GM12878 (cell line): ENCODE data around the gene P2RX7. TPM values are rescaled to one million over a fixed set of nuclear protein-coding genes. Genes with fewer than 3 reads are reported as not detected.

ENCODE experiments used
- ASH2L ChIP-seq: fragments of 300-600, 200-600 bp; sonication (generic); IDR thresholded peaks from 2 replicates; pipeline ENCODE4 v1.6.1; 2017; ENCODE audit warnings: low read depth, mild to moderate bottlenecking, borderline replicate concordance
- BMI1 ChIP-seq: fragments of 450-650 bp; IDR thresholded peaks from 2 replicates; pipeline ENCODE4 v1.6.1; 2016; ENCODE audit warnings: mild to moderate bottlenecking, moderate library complexity, borderline replicate concordance
- CUX1 ChIP-seq: IDR thresholded peaks from 2 replicates; pipeline ENCODE4 v1.6.1; 2012; ENCODE audit warnings: improper control_type of control experiment, low read depth, low read length; ENCODE audit not compliant: insufficient replicate concordance
- E4F1 ChIP-seq: fragments of 450-650 bp; IDR thresholded peaks from 2 replicates; pipeline ENCODE4 v1.6.1; 2018; ENCODE audit warnings: borderline replicate concordance, mild to moderate bottlenecking; ENCODE audit not compliant: partially characterized antibody
- ESRRA ChIP-seq: IDR thresholded peaks from 2 replicates; pipeline ENCODE4 v1.6.1; 2012; ENCODE audit warnings: mild to moderate bottlenecking, low read length, improper control_type of control experiment
- GATAD2B ChIP-seq: fragments of 450-650 bp; conservative IDR thresholded peaks from 2 replicates; pipeline ENCODE4 v1.6.1; 2017; ENCODE audit warnings: low read depth, mild to moderate bottlenecking, moderate library complexity
- JUND ChIP-seq: IDR thresholded peaks from 2 replicates; pipeline ENCODE4 v1.6.1; 2012; ENCODE audit warnings: low read depth, mild to moderate bottlenecking, low read length, improper control_type of control experiment, moderate library complexity
- NBN ChIP-seq: fragments of 450-650 bp; IDR thresholded peaks from 2 replicates; pipeline ENCODE4 v1.6.1; 2016
- NFXL1 ChIP-seq: fragments of 450-650 bp; IDR thresholded peaks from 2 replicates; pipeline ENCODE4 v1.6.1; 2017; ENCODE audit warnings: antibody characterized with exemption, mild to moderate bottlenecking, borderline replicate concordance
- NR2C1 ChIP-seq: fragments of 450-650 bp; IDR thresholded peaks from 2 replicates; pipeline ENCODE4 v1.6.1; 2017; ENCODE audit warnings: antibody characterized with exemption, mild to moderate bottlenecking, moderate library complexity
- PAX8 ChIP-seq: fragments of 450-650 bp; IDR thresholded peaks from 2 replicates; pipeline ENCODE4 v1.6.1; 2017; ENCODE audit warnings: mild to moderate bottlenecking, moderate library complexity
- PKNOX1 ChIP-seq: fragments of 450-650 bp; IDR thresholded peaks from 2 replicates; pipeline ENCODE4 v1.6.1; 2016; ENCODE audit warnings: mild to moderate bottlenecking
- POLR2A ChIP-seq: IDR thresholded peaks from 2 replicates; pipeline ENCODE4 v1.6.1; 2011; ENCODE audit warnings: low read depth, mild to moderate bottlenecking, low read length
- SMARCA5 ChIP-seq: fragments of 450-650 bp; IDR thresholded peaks from 2 replicates; pipeline ENCODE4 v1.6.1; 2017; ENCODE audit warnings: mild to moderate bottlenecking
- SREBF1 ChIP-seq: IDR thresholded peaks from 2 replicates; pipeline ENCODE4 v1.6.1; 2012; ENCODE audit warnings: mild to moderate bottlenecking, low read length
- USF1 ChIP-seq: IDR thresholded peaks from 2 replicates; pipeline ENCODE4 v1.6.1; 2011; ENCODE audit warnings: borderline replicate concordance, low read depth, mild to moderate bottlenecking, moderate library complexity, mixed read lengths, low read length; ENCODE audit not compliant: insufficient read depth; ENCODE audit errors: extremely low read length
- ZBTB11 ChIP-seq: fragments of 450-650 bp; formaldehyde crosslinking; IDR thresholded peaks from 2 replicates; pipeline ENCODE4 v1.5.0; 2022; ENCODE audit warnings: mild to moderate bottlenecking, missing genetic modification characterization
- ZNF217 ChIP-seq: fragments of 450-650 bp; IDR thresholded peaks from 2 replicates; pipeline ENCODE4 v1.6.1; 2017; ENCODE audit warnings: antibody characterized with exemption, mild to moderate bottlenecking
- ZSCAN29 ChIP-seq: fragments of 450-650 bp; IDR thresholded peaks from 2 replicates; pipeline ENCODE4 v1.6.1; 2017; ENCODE audit warnings: mild to moderate bottlenecking, moderate library complexity
- polyA plus RNA-seq, 11 experiments: library from polyadenylated mRNA; depleted of rRNA in 4 of 11; unstranded in 6 of 11; stranded (reverse) in 5 of 11; fragments of >200 nt; fragmentation: Nextera tagmentation in 4 of 11; fragmentation: Illumina TruSeq in 1 of 11; extraction: Ambion mirVana in 4 of 11; extraction: Trizol in 1 of 11; gene quantifications; 1 replicate in 1 of 11; 2 replicates in 10 of 11; pipeline versions ENCODE4 v1.2.1 to v1.2.3, GENCODE V29; 2011 to 2016; ENCODE audit warnings: inconsistent platforms in 2 of 11, missing spikeins in 2 of 11, low read depth in 1 of 11
- total RNA-seq, 4 experiments: library from RNA; depleted of rRNA in 3 of 4; stranded (reverse); fragments of >200 nt in 3 of 4; fragmentation: Illumina TruSeq in 1 of 4; extraction: Trizol in 1 of 4; gene quantifications; 2 replicates each; pipeline versions ENCODE4 v1.2.1 to v1.2.3, GENCODE V29; 2013 to 2021

Gene P2RX7
- total and polyA plus RNA-seq, 10 of the 15 experiments (the other 5 are each of a cell fraction or from before 2014, with no cell fraction given): 0.74 to 2.6 (median 1.5) TPM

GRCh38 chr12:121227294-121227693 lies 94.6 kb downstream of the P2RX7 start (continued):
- no peak for TF ChIP-seq ZSCAN29
- 0 out of 2 replicates have a peak, but pooled peaks have one; percentile 16 for TF ChIP-seq PKNOX1
- TF ChIP-seq NFXL1: no peak
- no peak for TF ChIP-seq USF1
- no peak for TF ChIP-seq ASH2L
- no peak for TF ChIP-seq ESRRA
- TF ChIP-seq E4F1: no peak
- TF ChIP-seq ZBTB11 (CRISPR knock-in tag): no peak
- no peak for TF ChIP-seq NR2C1
- no peak for TF ChIP-seq ZNF217
- TF ChIP-seq PAX8: no peak
- no peak for TF ChIP-seq NBN
- no peak for TF ChIP-seq SMARCA5
- no peak for TF ChIP-seq BMI1
- no peak for TF ChIP-seq GATAD2B
- no peak for TF ChIP-seq CUX1
- TF ChIP-seq SREBF1: no peak
- TF ChIP-seq POLR2A: 0 out of 2 replicates have a peak, but pooled peaks have one; percentile 22
- no peak for TF ChIP-seq JUND
